Nephron (organoid): ENCODE measurements around the gene MCF2L.
"Not testable (repeated sequence)": the region's sequence is repeated elsewhere in the genome, so short reads cannot be mapped to it uniquely, and the experiment has no call there.

Source experiments
- H3K27ac Mint-ChIP-seq, 3 experiments: 2 replicates each; pipeline ENCODE4 v1.8.0; 2020; ENCODE audit warnings: mixed read lengths in 3 of 3, mild to moderate bottlenecking in 2 of 3, moderate library complexity in 1 of 3
- H3K27me3 Mint-ChIP-seq: 2 replicates; pipeline ENCODE4 v1.8.0; 2021; ENCODE audit warnings: low read depth, mild to moderate bottlenecking, moderate library complexity, mixed read lengths
- H3K36me3 Mint-ChIP-seq: 2 replicates; pipeline ENCODE4 v1.8.0; 2020; ENCODE audit warnings: low read depth, mixed read lengths
- H3K4me1 Mint-ChIP-seq: 2 replicates; pipeline ENCODE4 v1.8.0; 2020; ENCODE audit warnings: mixed read lengths
- H3K4me3 Mint-ChIP-seq, 3 experiments: 2 replicates each; pipeline ENCODE4 v1.8.0; 2020; ENCODE audit warnings: mild to moderate bottlenecking in 3 of 3, mixed read lengths in 3 of 3, moderate library complexity in 2 of 3
- H3K9me3 Mint-ChIP-seq: 2 replicates; pipeline ENCODE4 v1.8.0; 2020; ENCODE audit warnings: mixed read lengths
- TF ChIP-seq, protein P1 (sequence below), 3 experiments: fragments of 200-600 bp; sonication (generic); IDR thresholded peaks; one replicate each; pipeline ENCODE4 v1.5.0; 2021; ENCODE audit warnings: antibody characterized with exemption in 3 of 3; ENCODE audit not compliant: unreplicated experiment in 3 of 3

MCF2L gene

DNA sequence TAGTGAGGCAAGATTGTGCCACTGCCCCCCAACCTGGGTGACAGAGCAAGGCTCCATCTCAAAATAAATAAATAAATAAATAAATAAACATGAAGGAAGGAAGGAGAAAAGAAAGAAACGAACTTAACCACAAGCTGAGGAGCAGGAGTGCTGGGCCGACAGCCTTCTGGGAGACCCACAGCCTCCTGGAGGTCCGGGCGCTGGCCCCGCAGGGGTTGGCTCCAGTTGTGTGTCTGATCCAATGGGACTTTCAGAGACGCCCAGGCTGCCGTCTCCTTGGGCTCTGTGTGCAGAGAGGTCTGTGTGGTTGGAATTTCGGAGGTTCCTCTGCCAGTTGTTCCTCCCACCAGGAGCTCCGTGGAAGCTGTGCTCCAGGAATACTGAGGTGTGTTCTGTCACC is 36.0 kb upstream of the MCF2L start:
- H3K4me3 Mint-ChIP-seq = no peak overlapping the region
- H3K27ac Mint-ChIP-seq = no peak overlapping the region
- TF ChIP-seq, protein P1, sequence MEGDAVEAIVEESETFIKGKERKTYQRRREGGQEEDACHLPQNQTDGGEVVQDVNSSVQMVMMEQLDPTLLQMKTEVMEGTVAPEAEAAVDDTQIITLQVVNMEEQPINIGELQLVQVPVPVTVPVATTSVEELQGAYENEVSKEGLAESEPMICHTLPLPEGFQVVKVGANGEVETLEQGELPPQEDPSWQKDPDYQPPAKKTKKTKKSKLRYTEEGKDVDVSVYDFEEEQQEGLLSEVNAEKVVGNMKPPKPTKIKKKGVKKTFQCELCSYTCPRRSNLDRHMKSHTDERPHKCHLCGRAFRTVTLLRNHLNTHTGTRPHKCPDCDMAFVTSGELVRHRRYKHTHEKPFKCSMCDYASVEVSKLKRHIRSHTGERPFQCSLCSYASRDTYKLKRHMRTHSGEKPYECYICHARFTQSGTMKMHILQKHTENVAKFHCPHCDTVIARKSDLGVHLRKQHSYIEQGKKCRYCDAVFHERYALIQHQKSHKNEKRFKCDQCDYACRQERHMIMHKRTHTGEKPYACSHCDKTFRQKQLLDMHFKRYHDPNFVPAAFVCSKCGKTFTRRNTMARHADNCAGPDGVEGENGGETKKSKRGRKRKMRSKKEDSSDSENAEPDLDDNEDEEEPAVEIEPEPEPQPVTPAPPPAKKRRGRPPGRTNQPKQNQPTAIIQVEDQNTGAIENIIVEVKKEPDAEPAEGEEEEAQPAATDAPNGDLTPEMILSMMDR (IDR thresholded peaks at IDR 0.05; ENCODE audit: unreplicated experiment in 3 of 3) = no peak
- peaks cover 27% of the 10 kb centered on the region for H3K4me1 Mint-ChIP-seq
- H3K9me3 Mint-ChIP-seq = no peaks in the 10 kb centered on the region
- H3K36me3 Mint-ChIP-seq = no peaks in the 10 kb centered on the region
- H3K27me3 Mint-ChIP-seq = peaks cover 7% of the 10 kb centered on the region

GRCh38 chr13:112933649-112934048 is 35.4 kb upstream of the MCF2L start:
- H3K27me3 Mint-ChIP-seq = peaks cover 6% of the 10 kb centered on the region
- peaks cover 23% of the 10 kb centered on the region for H3K4me1 Mint-ChIP-seq
- H3K27ac Mint-ChIP-seq = no peak overlapping the region
- TF ChIP-seq, protein P1 (IDR thresholded peaks at IDR 0.05; ENCODE audit: unreplicated experiment in 3 of 3) = no peak
- H3K9me3 Mint-ChIP-seq = no peaks in the 10 kb centered on the region
- no peaks in the 10 kb centered on the region for H3K36me3 Mint-ChIP-seq
- no peak overlapping the region for H3K4me3 Mint-ChIP-seq

- TF ChIP-seq, protein P1 (IDR thresholded peaks at IDR 0.05; ENCODE audit: unreplicated experiment in 3 of 3) = no peak
- Mint-ChIP-seq H3K27me3 (peaks cover 6% of the 10 kb centered on the region), H3K4me1 (peaks cover 20% of the 10 kb centered on the region), H3K9me3 (no peaks in the 10 kb centered on the region), H3K4me3 (no peak overlapping the region), H3K36me3 (no peaks in the 10 kb centered on the region), H3K27ac (no peak overlapping the region)
Observed at GRCh38 chr13:112934078-112934477, 34.9 kb upstream of the MCF2L start.

DNA sequence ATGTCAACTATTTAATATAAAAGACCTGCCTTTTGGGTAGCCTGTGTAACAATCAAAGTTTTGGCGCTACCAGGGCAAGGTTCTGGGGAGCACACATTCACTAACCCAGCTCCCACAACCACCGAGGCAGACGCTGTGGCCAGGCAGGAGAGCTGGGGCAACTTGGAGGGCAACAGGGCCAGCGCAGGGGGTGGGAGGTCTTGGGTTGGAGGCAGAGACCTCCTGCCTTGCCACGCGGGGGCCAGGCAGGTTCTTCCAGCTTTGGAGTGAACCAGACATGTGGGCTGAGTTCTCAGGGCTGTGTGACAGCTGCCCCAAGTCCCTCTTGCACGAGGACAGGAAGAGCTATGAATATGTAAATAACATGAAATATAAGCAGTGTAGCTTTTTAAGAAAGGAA is 30.3 kb upstream of the MCF2L start:
- Mint-ChIP-seq H3K4me1 (peaks cover 7% of the 10 kb centered on the region), H3K36me3 (no peaks in the 10 kb centered on the region), H3K9me3 (no peaks in the 10 kb centered on the region), H3K27ac (no peak overlapping the region), H3K27me3 (peaks cover 14% of the 10 kb centered on the region), H3K4me3 (no peak overlapping the region)
- TF ChIP-seq, protein P1 (IDR thresholded peaks at IDR 0.05; ENCODE audit: unreplicated experiment in 3 of 3) = no peak

- Mint-ChIP-seq H3K36me3 (no peaks in the 10 kb centered on the region), H3K27me3 (peaks cover 14% of the 10 kb centered on the region), H3K4me3 (no peak overlapping the region), H3K27ac (no peak overlapping the region), H3K4me1 (peaks cover 7% of the 10 kb centered on the region), H3K9me3 (no peaks in the 10 kb centered on the region)
- TF ChIP-seq, protein P1 (IDR thresholded peaks at IDR 0.05; ENCODE audit: unreplicated experiment in 3 of 3) = no peak
Observed at GRCh38 chr13:112940236-112940635, 28.8 kb upstream of the MCF2L start.

- H3K36me3 Mint-ChIP-seq = no peaks in the 10 kb centered on the region
- TF ChIP-seq, protein P1 (IDR thresholded peaks at IDR 0.05; ENCODE audit: unreplicated experiment in 3 of 3) = no peak
Observed at GRCh38 chr13:112941349-112941748, 27.7 kb upstream of the MCF2L start.

GRCh38 chr13:112941765-112942164 is 27.2 kb upstream of the MCF2L start:
- H3K9me3 Mint-ChIP-seq, H3K4me1 Mint-ChIP-seq, H3K36me3 Mint-ChIP-seq, H3K27ac Mint-ChIP-seq: not testable (repeated sequence)
- Mint-ChIP-seq H3K27me3 (peaks cover 14% of the 10 kb centered on the region), H3K4me3 (peak overlapping the region in 2 of 3 experiments; percentile 28 to 42)

More at GRCh38 chr13:112941349-112941748, 27.7 kb upstream of the MCF2L start:
- Mint-ChIP-seq H3K9me3 (no peaks in the 10 kb centered on the region), H3K4me3 (no peak overlapping the region), H3K27me3 (peaks cover 14% of the 10 kb centered on the region), H3K27ac (no peak overlapping the region), H3K4me1 (peaks cover 7% of the 10 kb centered on the region)
